Adrenal gland (tissue), 5 donors: Measurements from ENCODE around the gene NUP62.

Experiments
- POLR2A ChIP-seq, 2 donors: fragments of 450-650 bp; IDR thresholded peaks; one replicate each; pipeline ENCODE4 v1.6.1; 2017; ENCODE audit warnings: antibody characterized with exemption in 2 of 2, mild to moderate bottlenecking in 2 of 2, moderate library complexity in 1 of 2
- TF ChIP-seq, protein P1 (sequence below), 6 experiments: fragments of 450-650 bp in 4 of 6; fragments of 200-600 bp in 2 of 6; sonication (generic) in 1 of 6; IDR thresholded peaks; 1 replicate in 5 of 6; 2 replicates in 1 of 6; pipeline versions ENCODE4 v1.5.1 to v1.8.0; 2016 to 2021; ENCODE audit warnings: antibody characterized with exemption in 6 of 6, mild to moderate bottlenecking in 2 of 6, moderate library complexity in 1 of 6
- donor health status: DM: no; HTN: no; CAD: no.

- TF ChIP-seq, protein P1, sequence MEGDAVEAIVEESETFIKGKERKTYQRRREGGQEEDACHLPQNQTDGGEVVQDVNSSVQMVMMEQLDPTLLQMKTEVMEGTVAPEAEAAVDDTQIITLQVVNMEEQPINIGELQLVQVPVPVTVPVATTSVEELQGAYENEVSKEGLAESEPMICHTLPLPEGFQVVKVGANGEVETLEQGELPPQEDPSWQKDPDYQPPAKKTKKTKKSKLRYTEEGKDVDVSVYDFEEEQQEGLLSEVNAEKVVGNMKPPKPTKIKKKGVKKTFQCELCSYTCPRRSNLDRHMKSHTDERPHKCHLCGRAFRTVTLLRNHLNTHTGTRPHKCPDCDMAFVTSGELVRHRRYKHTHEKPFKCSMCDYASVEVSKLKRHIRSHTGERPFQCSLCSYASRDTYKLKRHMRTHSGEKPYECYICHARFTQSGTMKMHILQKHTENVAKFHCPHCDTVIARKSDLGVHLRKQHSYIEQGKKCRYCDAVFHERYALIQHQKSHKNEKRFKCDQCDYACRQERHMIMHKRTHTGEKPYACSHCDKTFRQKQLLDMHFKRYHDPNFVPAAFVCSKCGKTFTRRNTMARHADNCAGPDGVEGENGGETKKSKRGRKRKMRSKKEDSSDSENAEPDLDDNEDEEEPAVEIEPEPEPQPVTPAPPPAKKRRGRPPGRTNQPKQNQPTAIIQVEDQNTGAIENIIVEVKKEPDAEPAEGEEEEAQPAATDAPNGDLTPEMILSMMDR (IDR thresholded peaks at IDR 0.05): no peak
- TF ChIP-seq POLR2A (IDR thresholded peaks at IDR 0.05): peak; percentile 23 to 54
Observed at GRCh38 chr19:49858088-49858985, 71.0 kb downstream of the NUP62 start.
